ENCODE data around the gene TMCC3. TPM values are rescaled to one million over a fixed set of nuclear protein-coding genes. Genes with fewer than 3 reads are reported as not detected.

Gene TMCC3
- total RNA-seq, 1 experiment from 2014 or later = 0.10 TPM

DNA sequence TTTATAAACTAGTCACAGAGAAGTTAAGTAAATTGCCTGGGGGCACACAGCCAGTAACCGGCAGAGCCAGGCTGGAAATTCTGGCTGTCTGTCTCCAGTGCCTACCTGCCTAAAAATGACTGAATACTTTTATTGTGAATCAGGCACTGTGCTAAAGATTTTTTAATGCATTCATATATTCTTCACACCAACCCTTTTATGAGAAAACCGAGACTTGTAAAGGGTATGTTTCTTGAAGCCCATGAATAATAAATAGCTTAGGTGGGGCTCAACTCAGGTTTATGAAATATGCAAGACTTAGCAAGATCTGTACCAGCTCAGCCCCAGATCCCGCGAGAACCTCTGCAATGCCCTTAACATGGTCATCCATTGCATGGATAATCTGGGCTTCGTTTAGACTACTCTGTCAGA lies 60.8 kb downstream of the TMCC3 start:
- DNase-seq (ENCODE audit: low read depth) = no peak
- in situ Hi-C loops (cut with HindIII; ENCODE audit: low pct_unique_long_range_greater_than_20kb, low sequenced_read_pairs) = no loop called here

GRCh38 chr12:94588346-94588745 lies 62.0 kb downstream of the TMCC3 start:
- no peak for DNase-seq (ENCODE audit: low read depth)
- in situ Hi-C loops (cut with HindIII; ENCODE audit: low pct_unique_long_range_greater_than_20kb, low sequenced_read_pairs) = no loop called here

DNA sequence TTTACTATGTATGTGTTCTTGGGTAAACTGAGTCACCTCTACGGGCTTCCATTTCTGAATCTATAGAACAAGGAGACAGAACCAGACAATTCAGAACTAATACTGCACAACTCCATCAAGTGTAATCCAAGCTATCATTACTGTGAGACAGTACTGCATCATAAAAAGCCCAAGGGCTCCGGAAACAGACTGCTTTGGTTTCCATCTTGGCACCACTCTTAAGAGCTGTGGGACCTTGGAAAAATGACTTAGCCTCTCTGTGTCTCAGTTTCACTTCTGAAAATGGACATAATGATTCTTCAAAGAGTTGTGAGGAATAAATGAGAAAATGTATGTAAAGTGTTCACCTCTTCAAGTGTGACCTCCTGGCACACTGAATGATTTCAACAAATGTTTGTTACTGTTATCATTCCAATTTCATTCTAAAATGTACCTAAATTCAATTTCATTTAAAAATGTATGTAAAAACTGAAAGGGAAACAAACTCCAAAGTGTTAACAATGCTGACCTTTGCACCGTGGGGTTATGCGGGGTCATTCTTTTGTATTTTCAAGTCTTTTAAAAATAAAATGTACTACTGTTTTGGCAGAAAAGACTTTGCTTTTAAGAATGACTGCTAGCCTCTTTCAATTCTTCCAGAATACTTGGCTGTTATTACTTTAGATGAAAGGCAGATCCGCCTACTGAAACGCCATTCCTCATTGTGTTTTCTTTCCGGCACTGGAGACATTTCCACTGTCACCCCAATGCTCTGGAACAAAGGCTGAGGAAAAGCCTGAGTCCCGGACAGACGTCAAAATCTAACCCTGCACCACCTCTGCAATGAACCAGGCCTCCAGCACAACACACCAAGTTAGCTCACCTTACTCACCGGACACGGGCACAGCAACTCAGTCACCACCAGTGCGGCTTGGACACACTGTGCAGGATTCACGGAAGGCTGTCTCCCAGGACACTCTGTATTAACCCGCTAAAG lies 62.8 kb downstream of the TMCC3 start:
- in situ Hi-C loops (cut with HindIII; ENCODE audit: low pct_unique_long_range_greater_than_20kb, low sequenced_read_pairs) = no loop called here

DNA sequence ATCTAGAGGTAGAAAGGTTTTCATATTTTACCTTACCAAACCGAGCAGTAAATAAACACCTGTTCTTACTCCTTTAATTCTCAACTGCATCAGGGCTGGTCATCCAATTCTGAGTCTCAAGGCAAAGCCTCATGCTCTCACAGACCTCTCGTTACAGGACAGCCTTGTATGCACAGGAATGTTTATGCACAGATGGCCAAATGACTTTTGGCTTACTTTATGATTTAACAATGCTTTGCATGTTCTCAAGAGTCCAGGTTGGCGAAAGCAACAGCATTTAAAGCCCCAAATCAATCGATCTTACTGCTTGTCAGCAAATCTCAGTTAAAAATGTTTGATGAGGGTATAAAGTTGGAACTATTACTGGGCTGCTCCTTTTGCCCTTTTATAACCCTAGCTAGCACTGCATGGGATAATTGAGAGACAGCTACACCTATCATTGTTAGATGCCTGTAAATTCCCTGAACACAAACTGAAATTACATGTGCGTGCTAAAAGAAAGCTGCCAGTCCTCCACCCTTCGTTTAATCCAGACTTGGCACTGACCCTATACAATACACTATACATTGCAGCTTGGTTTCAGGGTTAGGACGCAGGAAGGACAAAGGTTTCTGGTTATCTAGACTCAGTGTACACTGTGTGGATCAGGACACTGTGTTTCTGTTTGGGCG lies 63.6 kb downstream of the TMCC3 start:
- in situ Hi-C loops (cut with HindIII; ENCODE audit: low pct_unique_long_range_greater_than_20kb, low sequenced_read_pairs) = no loop called here
- DNase-seq (ENCODE audit: low read depth) = no peak

More for the DNA sequence above, 62.8 kb downstream of the TMCC3 start:
- DNase-seq (ENCODE audit: low read depth) = no peak

DNA sequence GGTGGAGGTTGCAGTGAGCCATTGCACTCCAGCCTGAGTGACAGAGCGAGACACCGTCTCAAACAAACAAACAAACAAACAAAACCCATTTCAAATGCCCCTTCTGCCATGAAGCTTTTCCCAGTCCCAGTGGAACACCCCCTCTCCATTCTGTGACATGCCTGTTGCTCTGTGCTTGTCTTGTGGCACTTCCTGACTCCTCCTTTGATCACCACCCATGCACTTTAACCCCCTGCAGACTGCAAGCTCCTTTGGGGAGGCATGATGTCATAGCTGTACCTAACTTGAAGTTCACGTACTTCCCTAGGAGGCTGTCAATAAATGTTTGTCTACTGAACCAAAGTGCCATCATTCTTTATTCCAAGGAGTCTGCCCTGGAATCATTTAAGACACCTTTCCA lies 64.7 kb downstream of the TMCC3 start:
- DNase-seq (ENCODE audit: low read depth) = no peak
- in situ Hi-C loops (cut with HindIII; ENCODE audit: low pct_unique_long_range_greater_than_20kb, low sequenced_read_pairs) = no loop called here

- no peak for DNase-seq (ENCODE audit: low read depth)
Observed at GRCh38 chr12:94584377-94584776, 66.0 kb downstream of the TMCC3 start.

DNA sequence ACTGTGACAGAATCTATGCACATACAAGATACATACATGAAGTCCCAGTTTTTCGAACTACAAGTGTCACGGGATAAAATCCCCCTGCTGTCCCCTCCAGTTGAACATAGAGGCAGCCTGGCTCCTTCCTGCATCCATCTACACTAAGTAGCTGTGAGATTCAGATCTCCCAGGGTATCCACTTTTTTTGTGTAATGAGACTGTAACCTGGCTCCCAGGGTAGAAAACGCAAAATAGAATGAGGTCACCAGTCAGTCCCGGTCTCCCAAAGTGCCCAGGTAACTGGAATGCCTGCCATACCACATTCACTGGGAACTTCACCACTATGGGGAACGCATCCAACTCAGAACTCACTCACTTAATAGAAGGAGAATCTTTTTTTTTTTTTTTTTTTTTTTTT lies 67.8 kb downstream of the TMCC3 start:
- in situ Hi-C loops (cut with HindIII; ENCODE audit: low pct_unique_long_range_greater_than_20kb, low sequenced_read_pairs) = no loop called here
- no peak for DNase-seq (ENCODE audit: low read depth)

More at GRCh38 chr12:94584377-94584776, 66.0 kb downstream of the TMCC3 start:
- in situ Hi-C loops (cut with HindIII; ENCODE audit: low pct_unique_long_range_greater_than_20kb, low sequenced_read_pairs) = no loop called here

DNA sequence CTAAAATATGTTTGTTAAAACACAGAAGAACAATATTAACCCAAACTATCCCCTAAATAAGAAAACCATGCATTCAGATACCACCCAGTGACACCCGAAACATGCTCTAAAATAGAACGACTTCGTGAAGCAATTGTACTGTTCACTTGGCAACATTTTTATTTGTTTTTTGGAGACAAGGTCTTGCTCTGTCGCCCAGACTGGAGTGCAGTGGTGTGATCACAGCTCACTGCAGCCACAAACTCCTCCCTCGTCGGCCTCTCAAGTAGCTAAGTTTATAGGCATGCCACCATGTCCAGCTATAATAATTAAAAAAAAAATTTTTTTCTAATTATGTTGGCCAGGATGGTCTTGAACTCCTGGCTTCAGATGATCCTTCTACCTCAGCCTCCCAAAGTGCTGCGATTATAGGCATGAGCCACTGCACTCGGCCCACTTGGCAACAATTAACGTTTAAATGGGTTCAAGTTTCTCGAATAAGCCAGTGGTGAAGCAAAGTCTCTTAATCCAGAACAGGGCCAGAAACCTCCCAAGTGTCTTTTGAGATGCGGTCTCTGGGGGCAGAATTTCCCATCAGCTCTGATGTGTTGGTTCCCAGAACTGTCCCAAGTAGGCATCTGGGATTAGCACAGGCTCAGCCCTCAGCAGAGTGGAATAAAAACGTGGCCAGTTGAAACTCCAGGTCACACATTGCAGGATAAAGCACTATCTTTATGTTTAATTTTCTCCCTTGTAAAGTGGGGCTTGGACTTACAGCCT lies 74.5 kb downstream of the TMCC3 start:
- in situ Hi-C loops (cut with HindIII; ENCODE audit: low pct_unique_long_range_greater_than_20kb, low sequenced_read_pairs) = no loop called here
- no peak for DNase-seq (ENCODE audit: low read depth)

- in situ Hi-C loops (cut with HindIII; ENCODE audit: low pct_unique_long_range_greater_than_20kb, low sequenced_read_pairs) = no loop called here
- no peak for DNase-seq (ENCODE audit: low read depth)
Observed at GRCh38 chr12:94575024-94575423, 75.3 kb downstream of the TMCC3 start.

- peak; percentile 79 for DNase-seq (ENCODE audit: low read depth)
- in situ Hi-C loops (cut with HindIII; ENCODE audit: low pct_unique_long_range_greater_than_20kb, low sequenced_read_pairs) = no loop called here
Observed at GRCh38 chr12:94571556-94571955, 78.8 kb downstream of the TMCC3 start.

- DNase-seq (ENCODE audit: low read depth) = peak; percentile 74
- in situ Hi-C loops (cut with HindIII; ENCODE audit: low pct_unique_long_range_greater_than_20kb, low sequenced_read_pairs) = no loop called here
Observed at GRCh38 chr12:94570161-94570560, 80.2 kb downstream of the TMCC3 start.

DNA sequence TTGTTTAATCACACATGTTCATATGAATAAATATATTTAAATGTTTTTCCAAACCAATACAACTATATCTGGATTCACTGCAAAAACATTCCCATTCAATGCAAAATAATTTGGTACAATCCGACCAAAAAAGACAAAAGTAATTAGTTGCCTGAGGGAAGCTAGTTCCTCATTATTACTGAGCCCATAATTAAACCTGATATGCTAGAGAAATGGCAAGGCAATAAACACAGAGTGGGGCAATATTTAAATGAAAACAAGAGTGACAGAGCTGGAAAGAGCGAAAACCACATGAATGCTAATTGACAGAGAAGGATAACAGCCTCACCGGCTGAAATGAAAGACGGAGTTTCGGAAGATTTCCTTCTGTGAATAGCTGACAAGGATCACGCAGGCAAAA lies 82.6 kb downstream of the TMCC3 start:
- in situ Hi-C loops (cut with HindIII; ENCODE audit: low pct_unique_long_range_greater_than_20kb, low sequenced_read_pairs) = no loop called here

DNA sequence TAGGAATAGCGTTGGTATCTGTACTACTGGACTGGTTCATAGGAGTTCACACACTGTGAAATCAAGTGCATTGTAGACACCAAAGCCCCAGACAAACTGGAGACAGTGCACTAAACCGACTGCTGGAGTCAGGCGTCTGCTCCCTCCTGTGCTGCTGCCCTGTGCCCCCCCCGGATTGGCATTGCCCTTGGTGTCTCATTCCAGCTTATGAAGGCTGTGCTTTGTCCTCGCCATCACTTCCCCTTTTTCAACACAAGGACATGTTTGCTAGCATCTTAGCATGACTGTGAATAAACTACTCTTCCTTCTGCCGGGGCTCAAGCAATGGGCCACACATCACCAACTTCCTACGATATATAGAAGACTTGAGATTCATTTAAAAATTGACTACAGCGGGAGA lies 84.0 kb downstream of the TMCC3 start:
- no peak for DNase-seq (ENCODE audit: low read depth)
- in situ Hi-C loops (cut with HindIII; ENCODE audit: low pct_unique_long_range_greater_than_20kb, low sequenced_read_pairs) = no loop called here

More for the DNA sequence above, 82.6 kb downstream of the TMCC3 start:
- DNase-seq (ENCODE audit: low read depth) = no peak

DNA sequence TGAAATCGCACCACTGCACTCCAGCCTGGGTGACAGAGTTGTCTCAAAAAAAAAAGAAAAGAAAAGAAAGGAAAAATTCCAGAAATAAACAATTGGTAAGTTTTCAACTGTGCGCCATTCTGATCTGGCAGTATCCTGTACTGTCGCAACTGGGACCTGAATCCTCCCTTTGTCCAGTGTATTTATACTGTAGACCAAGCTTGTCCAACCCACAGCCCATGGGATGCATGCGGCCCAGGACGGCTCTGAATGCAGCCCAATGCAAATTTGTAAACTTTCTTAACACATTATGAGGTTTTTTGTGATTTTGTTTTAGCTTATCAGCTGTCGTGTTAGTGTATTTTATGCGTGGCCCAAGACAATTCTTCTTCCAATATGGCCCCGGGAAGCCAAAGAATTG lies 84.7 kb downstream of the TMCC3 start:
- no peak for DNase-seq (ENCODE audit: low read depth)
- in situ Hi-C loops (cut with HindIII; ENCODE audit: low pct_unique_long_range_greater_than_20kb, low sequenced_read_pairs) = no loop called here

- in situ Hi-C loops (cut with HindIII; ENCODE audit: low pct_unique_long_range_greater_than_20kb, low sequenced_read_pairs) = no loop called here
- DNase-seq (ENCODE audit: low read depth) = no peak
Observed at GRCh38 chr12:94563286-94563685, 87.1 kb downstream of the TMCC3 start.

GRCh38 chr12:94561943-94562411 lies 88.4 kb downstream of the TMCC3 start:
- peak; percentile 57 for DNase-seq (ENCODE audit: low read depth)
- in situ Hi-C loops (cut with HindIII; ENCODE audit: low pct_unique_long_range_greater_than_20kb, low sequenced_read_pairs) = no loop called here

- peak; percentile 41 for DNase-seq (ENCODE audit: low read depth)
- in situ Hi-C loops (cut with HindIII; ENCODE audit: low pct_unique_long_range_greater_than_20kb, low sequenced_read_pairs) = no loop called here
Observed at GRCh38 chr12:94560431-94561221, 89.7 kb downstream of the TMCC3 start.

DNA sequence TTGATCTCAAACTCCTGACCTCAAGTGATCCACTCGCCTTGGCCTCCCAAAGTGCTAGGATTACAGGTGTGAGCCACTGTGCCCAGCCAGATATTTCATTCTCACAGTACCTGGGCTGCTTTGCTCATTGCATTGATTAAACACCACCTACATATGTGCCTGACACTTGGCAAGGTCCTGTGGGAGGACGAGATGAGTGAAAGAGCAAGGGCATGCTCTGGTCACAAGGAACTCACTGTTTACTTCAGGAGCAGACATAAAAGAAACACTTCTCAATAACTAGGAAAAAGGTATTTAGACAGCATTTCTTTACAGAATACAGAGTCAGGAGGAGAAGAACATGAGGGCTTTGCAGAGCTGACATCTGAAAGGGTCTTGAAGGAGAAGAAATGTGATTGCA lies 91.7 kb downstream of the TMCC3 start:
- DNase-seq (ENCODE audit: low read depth) = no peak
- in situ Hi-C loops (cut with HindIII; ENCODE audit: low pct_unique_long_range_greater_than_20kb, low sequenced_read_pairs) = no loop called here

Measured in Caki2 (cell line).